Suprapubic skin (tissue), 4 donors: ENCODE results near the gene EPHB1. TPM values are rescaled to one million over a fixed set of nuclear protein-coding genes. Genes with fewer than 3 reads are reported as not detected.
A peak's percentile ranks its signal among the peaks of the same experiment; 100 is the strongest.

ENCODE experiments used
- DNase-seq, 2 donors: peaks; one replicate each; pipeline ENCODE4 v3.0.0-alpha.2; 2019; ENCODE audit warnings: low spot score in 2 of 2
- H3K27ac ChIP-seq: fragments of 200-600 bp; sonication (generic); one replicate; pipeline ENCODE4 v1.5.1; 2019
- H3K27me3 ChIP-seq: fragments of 200-600 bp; sonication (generic); one replicate; pipeline ENCODE4 v1.5.1; 2019
- H3K36me3 ChIP-seq: fragments of 200-600 bp; sonication (generic); one replicate; pipeline ENCODE4 v1.5.1; 2019
- H3K4me1 ChIP-seq: fragments of 200-600 bp; sonication (generic); one replicate; pipeline ENCODE4 v1.5.1; 2019
- H3K4me3 ChIP-seq: fragments of 200-600 bp; sonication (generic); one replicate; pipeline ENCODE4 v1.5.1; 2019; ENCODE audit warnings: mild to moderate bottlenecking
- H3K9me3 ChIP-seq: fragments of 200-600 bp; sonication (generic); one replicate; pipeline ENCODE4 v1.5.1; 2019
- EP300 ChIP-seq: sonication (generic); formaldehyde crosslinking; IDR thresholded peaks from one replicate; pipeline ENCODE4 v1.6.1; 2017; ENCODE audit warnings: antibody characterized with exemption
- POLR2A ChIP-seq, 2 donors: fragments of 450-650 bp; IDR thresholded peaks; one replicate each; pipeline ENCODE4 v1.6.1; 2017; ENCODE audit warnings: antibody characterized with exemption in 2 of 2, mild to moderate bottlenecking in 2 of 2, moderate library complexity in 2 of 2
- POLR2AphosphoS5 ChIP-seq, 3 donors: sonication (generic); formaldehyde crosslinking; IDR thresholded peaks; one replicate each; pipeline ENCODE4 v1.6.1; 2017; ENCODE audit warnings: antibody characterized with exemption in 3 of 3
- WGBS: methylation state at CpG from one replicate; pipeline ENCODE4 v1.1.5; 2018; 5-methylcytosine and 5-hydroxymethylcytosine counted together
- total RNA-seq, 4 donors: library from RNA; depleted of rRNA; stranded (reverse); fragments of >200 nt; gene quantifications; one replicate each; pipeline ENCODE4 v1.1.0, GENCODE V29; 2016
- TF ChIP-seq, protein P1 (sequence below), 2 donors: fragments of 200-600 bp in 1 of 2; fragments of 450-650 bp in 1 of 2; sonication (generic) in 1 of 2; IDR thresholded peaks; one replicate each; pipeline ENCODE4 v1.5.1; 2016 to 2019; ENCODE audit warnings: antibody characterized with exemption in 2 of 2, mild to moderate bottlenecking in 1 of 2, moderate library complexity in 1 of 2

The EPHB1 gene
- total RNA-seq, 4 donors from 2014 or later, result 8.5 to 30.7 (median 18.5) TPM

DNA sequence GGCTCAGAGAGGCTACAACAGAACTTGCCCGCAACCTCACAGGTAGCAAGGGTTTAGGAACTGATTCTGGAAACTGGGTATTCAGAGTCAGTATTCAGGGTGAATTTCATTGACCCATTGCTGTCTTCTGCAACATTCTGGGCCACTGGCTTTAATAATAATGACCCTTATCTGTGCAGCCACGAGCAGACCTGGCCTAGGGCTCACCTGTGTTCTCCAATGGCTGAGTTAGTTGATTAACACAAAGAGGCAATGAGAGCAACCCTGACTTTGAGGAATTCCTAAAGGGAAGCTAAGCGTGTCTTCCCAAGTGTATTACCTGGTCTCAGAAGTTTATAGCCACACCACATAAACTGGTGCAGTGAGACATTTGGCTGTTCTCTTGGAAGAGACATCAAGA is 289.9 kb downstream of the EPHB1 start:
- H3K27ac ChIP-seq, result no peak overlapping the region
- no peak overlapping the region for H3K4me3 ChIP-seq
- H3K9me3 ChIP-seq, result no peaks in the 10 kb centered on the region
- no peaks in the 10 kb centered on the region for H3K4me1 ChIP-seq
- no peaks in the 10 kb centered on the region for H3K27me3 ChIP-seq
- WGBS, result 77% methylated on average over 3 of the region's 3 CpGs
- TF ChIP-seq, protein P1, sequence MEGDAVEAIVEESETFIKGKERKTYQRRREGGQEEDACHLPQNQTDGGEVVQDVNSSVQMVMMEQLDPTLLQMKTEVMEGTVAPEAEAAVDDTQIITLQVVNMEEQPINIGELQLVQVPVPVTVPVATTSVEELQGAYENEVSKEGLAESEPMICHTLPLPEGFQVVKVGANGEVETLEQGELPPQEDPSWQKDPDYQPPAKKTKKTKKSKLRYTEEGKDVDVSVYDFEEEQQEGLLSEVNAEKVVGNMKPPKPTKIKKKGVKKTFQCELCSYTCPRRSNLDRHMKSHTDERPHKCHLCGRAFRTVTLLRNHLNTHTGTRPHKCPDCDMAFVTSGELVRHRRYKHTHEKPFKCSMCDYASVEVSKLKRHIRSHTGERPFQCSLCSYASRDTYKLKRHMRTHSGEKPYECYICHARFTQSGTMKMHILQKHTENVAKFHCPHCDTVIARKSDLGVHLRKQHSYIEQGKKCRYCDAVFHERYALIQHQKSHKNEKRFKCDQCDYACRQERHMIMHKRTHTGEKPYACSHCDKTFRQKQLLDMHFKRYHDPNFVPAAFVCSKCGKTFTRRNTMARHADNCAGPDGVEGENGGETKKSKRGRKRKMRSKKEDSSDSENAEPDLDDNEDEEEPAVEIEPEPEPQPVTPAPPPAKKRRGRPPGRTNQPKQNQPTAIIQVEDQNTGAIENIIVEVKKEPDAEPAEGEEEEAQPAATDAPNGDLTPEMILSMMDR (IDR thresholded peaks at IDR 0.05), result no peak
- TF ChIP-seq POLR2A (IDR thresholded peaks at IDR 0.05), result no peak
- TF ChIP-seq POLR2AphosphoS5 (IDR thresholded peaks at IDR 0.05), result no peak
- TF ChIP-seq EP300, result no peak
- DNase-seq, result no peak
- H3K36me3 ChIP-seq, result no peaks in the 10 kb centered on the region

DNA sequence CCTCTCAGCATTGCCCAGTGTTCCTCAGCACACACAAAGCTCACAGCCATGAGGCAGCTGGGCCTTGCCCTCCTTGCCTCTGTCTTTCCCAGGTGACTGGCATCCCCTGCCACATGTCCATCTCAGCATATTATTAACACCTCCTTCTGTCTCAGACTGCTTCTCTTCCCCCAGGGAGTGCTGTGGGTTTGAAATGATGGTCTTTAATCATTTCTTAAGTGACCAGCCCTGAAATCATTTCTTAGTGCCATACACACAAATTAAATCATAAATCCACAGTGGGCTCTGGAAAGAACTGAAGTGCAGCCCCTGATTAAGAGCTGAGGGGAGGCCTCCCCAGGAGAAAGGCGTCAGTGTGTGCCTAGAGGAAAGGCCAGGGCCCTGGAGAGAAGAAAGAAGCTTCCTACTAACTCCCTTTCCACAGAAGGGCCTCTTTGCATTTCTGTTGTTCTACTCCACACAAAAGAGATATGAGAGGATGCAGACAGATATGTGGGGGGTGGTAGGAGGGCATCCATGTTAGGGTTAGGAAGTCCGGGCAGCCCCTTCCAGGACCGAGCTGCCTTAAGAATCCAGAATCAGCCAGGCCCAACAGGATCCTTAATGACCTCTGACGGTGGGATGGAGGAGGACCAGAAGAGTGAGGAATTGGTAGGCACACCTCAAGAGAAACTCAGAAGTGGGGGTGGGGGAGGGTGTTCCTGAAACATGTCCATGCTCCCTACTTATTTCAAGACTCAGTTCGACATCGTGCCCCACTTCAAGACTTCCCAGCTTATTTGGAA is 290.8 kb downstream of the EPHB1 start:
- Histone ChIP-seq H3K4me3 (no peak overlapping the region), H3K36me3 (no peaks in the 10 kb centered on the region), H3K27ac (no peak overlapping the region), H3K9me3 (no peaks in the 10 kb centered on the region), H3K4me1 (no peaks in the 10 kb centered on the region), H3K27me3 (no peaks in the 10 kb centered on the region)
- DNase-seq, result no peak
- 81% methylated on average over 6 of the region's 6 CpGs for WGBS
- TF ChIP-seq EP300 (no peak), POLR2A (IDR thresholded peaks at IDR 0.05) (no peak), POLR2AphosphoS5 (IDR thresholded peaks at IDR 0.05) (no peak)
- TF ChIP-seq, protein P1 (IDR thresholded peaks at IDR 0.05), result no peak

DNA sequence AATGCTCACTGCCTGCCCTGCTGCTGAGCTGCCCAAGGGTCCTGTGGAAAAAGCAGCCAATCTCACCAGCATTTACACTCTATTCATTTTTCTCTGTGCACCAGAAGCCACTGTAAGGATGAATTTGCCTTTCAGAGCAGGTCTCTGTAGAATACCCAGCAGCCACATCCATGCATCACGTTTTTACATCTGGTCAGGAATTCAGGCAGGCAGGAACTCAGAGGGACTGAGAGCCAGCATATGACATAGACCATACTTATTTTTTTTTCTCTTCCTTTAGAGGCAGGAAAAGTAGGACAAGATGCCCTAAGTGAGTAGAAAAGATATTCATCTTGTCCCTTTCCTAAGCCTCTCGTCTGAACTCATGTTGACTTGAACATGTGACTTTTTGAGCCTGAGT is 292.7 kb downstream of the EPHB1 start:
- DNase-seq, result no peak
- Histone ChIP-seq H3K9me3 (no peaks in the 10 kb centered on the region), H3K27ac (no peak overlapping the region), H3K36me3 (no peaks in the 10 kb centered on the region), H3K4me3 (no peak overlapping the region), H3K27me3 (no peaks in the 10 kb centered on the region), H3K4me1 (no peaks in the 10 kb centered on the region)
- 54% methylated on average over 2 of the region's 2 CpGs for WGBS
- TF ChIP-seq POLR2AphosphoS5 (IDR thresholded peaks at IDR 0.05), result no peak
- no peak for TF ChIP-seq EP300
- TF ChIP-seq, protein P1 (IDR thresholded peaks at IDR 0.05), result no peak
- no peak for TF ChIP-seq POLR2A (IDR thresholded peaks at IDR 0.05)

DNA sequence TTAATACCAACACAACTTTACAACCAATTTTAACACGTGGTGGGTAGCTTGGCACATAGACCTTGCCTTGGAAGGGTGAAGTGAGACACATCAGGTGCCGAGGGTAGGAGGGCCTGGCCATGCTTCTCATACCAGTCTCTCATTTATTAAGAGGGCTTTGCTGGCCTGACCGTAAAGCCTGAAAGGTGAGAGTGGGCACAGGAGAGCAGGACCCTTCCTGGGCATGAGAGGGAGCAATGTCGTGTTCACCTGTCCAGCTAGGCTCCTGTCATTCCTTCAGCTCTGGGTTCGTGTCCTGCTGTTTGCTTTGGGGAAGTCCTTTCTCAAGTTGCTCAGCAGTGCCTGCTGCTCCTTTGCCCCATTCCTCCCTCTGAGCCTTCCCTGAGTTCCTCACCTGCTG is 294.4 kb downstream of the EPHB1 start:
- no peaks in the 10 kb centered on the region for H3K36me3 ChIP-seq
- no peak overlapping the region for H3K27ac ChIP-seq
- H3K9me3 ChIP-seq, result no peaks in the 10 kb centered on the region
- no peaks in the 10 kb centered on the region for H3K4me1 ChIP-seq
- no peaks in the 10 kb centered on the region for H3K27me3 ChIP-seq
- TF ChIP-seq POLR2A (IDR thresholded peaks at IDR 0.05), result no peak
- TF ChIP-seq EP300, result no peak
- TF ChIP-seq, protein P1 (IDR thresholded peaks at IDR 0.05), result no peak
- no peak for TF ChIP-seq POLR2AphosphoS5 (IDR thresholded peaks at IDR 0.05)
- peak in 1 of 2 donors; percentile 50 for DNase-seq
- WGBS, result 86% methylated on average over 5 of the region's 5 CpGs
- H3K4me3 ChIP-seq, result no peak overlapping the region

DNA sequence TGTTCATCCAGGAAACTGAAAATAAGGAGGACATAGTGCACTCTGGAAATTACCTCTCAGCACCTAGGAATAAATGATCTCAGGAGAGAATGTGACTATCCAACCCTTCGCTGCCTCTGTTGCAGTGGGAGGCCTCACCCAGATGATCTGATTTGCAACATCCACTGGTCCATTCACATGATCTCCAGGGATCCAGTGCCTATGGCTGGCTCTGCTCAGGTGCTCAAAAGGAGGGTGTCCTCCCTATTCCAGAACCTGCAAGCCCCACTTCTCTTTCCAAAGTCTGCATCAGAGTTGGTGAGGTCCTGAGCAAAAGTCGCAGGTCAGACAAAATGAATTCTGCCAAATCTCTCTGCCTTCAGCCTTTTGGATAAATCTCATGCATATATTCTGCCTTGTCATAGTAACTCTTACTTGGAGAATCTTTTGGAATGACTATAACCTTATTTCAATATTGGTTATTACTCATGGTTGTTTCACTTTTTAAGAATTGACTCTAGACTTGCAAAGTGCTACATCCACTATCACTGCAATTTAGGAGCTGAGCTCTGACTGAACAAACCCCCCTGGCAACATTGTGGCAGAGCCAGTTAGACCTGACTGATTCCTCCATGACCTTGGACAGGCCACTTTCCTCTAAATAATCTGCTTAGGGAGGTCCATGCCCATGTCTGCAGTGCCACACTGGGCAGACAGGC is 295.1 kb downstream of the EPHB1 start:
- H3K4me3 ChIP-seq, result no peak overlapping the region
- H3K27ac ChIP-seq, result no peak overlapping the region
- H3K9me3 ChIP-seq, result no peaks in the 10 kb centered on the region
- H3K36me3 ChIP-seq, result no peaks in the 10 kb centered on the region
- no peaks in the 10 kb centered on the region for H3K4me1 ChIP-seq
- 87% methylated on average over 1 of the region's 2 CpGs for WGBS
- TF ChIP-seq EP300, result no peak
- no peak for TF ChIP-seq POLR2A (IDR thresholded peaks at IDR 0.05)
- TF ChIP-seq, protein P1 (IDR thresholded peaks at IDR 0.05), result no peak
- TF ChIP-seq POLR2AphosphoS5 (IDR thresholded peaks at IDR 0.05), result no peak
- peak in 1 of 2 donors; percentile 11 for DNase-seq
- no peaks in the 10 kb centered on the region for H3K27me3 ChIP-seq
